ENCODE data around the gene PER1. TPM values are rescaled to one million over a fixed set of nuclear protein-coding genes. Genes with fewer than 3 reads are reported as not detected.

Gene PER1
- polyA plus RNA-seq, 1 donor: 72.6 TPM

DNA sequence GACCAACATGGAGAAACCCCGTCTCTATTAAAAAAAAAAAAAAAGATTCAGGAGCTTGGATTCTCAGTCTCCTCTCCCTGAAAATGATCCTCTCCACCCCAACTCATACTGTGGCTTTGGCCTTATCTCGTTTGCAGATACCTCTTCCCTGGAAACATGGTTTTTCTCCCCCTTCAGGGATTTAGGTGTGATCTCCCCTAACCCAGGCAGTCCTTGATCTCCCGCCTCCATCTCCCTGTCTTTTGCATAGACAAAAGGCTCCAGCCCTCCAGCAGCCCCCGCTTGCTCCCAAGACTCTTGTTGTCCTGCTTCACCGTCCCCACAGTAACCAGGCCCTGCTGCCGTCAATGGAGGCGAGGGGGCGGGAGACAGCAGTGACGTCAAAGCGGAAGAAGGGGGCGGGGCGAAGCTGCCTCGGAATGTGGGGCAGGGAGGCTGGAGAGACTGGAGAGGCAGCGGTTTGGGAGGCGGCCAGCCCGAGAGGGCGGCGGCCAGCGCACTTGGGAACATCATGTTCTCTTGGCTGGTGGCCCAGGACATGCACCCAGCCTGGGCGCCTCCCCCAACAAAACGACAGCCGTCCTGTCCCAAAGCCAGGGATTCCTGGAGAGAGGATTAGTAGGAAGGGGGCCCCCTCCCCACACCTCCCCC, 1.9 kb upstream of the PER1 start:
- peak; percentile 99 for DNase-seq

DNA sequence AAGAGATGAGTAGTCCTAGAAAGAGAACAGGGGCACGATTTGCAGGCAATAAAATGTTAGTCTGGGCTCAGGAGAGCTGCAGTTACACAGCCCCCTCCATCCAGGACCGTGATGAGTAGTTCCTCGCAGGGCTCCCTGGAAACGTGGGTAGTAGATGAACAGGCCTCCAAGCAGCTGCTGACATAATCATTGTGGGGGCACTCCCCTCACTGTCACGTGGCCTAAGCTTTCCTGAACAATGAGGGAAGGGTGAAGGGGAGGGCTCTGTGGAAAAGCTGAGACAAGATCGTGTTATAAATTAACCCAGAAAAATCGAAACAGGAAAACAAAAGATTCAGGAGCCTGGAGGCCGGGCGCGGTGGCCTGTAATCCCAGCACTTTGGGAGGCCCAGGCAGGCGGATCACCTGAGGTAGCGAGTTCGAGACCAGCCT, 1.3 kb upstream of the PER1 start:
- peak; percentile 91 for DNase-seq

DNA sequence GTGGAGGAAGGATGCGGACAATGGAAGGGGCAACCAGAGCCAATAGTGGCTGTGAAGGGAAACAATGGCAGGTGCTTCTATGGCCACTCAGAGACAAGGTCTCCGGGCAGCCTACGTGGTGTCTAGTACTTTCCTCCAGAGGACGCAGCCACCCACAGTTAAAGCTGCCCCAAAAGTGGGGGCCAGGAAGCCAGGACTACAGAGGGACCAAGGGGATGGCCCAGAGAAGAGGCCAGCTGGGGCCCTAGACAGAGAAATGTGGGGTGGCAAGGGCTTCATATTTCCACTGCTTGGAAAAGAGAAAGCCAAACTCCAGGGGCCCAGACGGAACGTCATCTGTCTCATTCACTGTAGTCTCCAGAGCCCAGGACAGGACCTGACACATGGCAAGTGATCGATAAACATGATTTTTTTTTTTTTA, 837 bp upstream of the PER1 start:
- no peak for DNase-seq

DNA sequence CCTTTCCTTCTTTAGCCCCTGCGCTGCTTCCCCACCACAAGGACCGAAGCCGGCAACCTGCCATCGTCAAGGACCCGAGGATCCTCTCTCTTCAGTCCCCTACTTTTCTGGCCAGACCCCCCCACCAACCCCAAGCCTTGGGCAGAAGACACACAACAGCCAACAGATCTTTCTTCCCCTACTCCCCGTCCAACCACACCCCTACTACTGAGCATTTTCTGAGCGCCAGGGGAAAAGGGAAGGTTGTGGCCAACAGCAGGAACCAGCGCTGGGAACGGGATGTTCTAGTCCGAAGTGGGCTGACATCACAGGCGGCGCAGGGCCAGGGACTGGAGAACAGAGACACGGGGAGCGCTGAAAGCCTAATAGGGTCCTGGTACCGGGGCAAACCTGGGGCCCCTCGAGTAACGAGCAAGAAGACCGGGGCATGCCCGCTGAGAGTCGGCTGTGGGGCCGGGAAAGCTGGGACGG, 528 bp downstream of the PER1 start:
- peak; percentile 89 for DNase-seq

DNA sequence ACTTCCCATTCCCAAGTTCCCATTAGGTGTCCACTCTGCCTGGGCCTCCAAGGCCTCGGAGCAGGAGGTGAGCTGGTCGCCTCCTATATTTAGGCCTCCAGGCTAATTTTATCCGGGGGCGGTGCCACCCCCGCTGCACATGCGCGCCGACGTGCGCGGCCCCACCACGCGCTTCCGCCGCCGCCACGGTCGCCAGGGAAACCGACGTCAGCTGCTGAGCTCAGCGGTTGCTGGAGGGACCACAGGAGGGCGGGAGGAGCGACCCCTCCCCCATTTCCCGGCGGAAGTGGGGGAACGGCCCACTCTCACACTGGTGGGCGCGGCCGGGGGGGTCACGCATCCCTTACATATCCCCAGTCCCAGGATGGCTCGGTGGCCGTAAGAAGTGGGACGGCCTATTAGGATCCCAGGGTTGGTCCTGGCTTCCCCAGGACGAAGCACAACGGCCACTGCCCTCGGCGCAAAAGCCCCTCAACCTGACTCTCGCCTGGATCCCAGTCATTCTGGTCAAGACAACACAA, 1.0 kb downstream of the PER1 start:
- DNase-seq: peak; percentile 97

DNA sequence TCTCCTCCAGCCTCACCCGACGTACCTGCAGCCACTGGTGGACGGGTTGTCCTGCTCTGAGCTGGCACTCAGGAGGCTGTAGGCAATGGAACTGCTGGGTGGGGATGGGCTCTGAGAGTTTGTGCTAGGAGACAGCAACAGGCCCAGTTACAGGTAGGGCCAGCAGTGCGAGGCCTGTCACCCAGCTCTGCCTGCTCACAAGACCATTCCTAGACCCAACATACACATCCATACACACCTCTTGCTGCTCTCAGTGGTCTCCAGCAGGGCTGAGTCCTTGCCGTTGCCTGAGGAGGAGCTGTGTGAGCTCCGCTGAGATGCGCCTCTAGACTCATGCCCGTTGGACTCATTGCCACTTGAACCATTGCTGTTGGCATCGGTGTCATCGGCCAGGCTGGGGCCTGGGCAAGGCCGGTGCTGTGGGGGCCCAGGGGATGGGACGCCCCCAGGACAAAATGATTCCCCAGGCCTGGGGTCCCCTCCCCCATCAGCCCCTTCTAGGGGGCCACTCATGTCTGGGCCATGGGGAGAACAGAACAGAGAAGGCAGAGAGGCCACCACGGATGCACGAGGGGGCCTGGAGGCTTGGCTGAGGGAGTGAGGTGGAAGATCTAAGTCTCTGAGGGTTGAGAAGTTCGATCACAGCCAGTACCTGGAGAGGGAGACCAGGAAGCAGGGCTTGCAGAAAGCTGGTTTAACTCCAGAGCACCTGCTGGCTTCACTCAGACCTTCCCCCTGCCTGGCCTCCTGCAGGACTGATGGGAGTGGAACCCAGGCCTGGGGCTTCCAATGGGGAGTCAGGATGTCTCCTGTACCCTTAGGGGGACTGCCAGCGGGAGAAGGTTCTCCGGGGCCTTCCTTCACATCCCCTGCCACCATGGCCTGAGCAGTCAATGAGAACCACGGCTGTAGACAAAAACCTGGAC, 1.7 kb downstream of the PER1 start:
- DNase-seq: no peak

DNA sequence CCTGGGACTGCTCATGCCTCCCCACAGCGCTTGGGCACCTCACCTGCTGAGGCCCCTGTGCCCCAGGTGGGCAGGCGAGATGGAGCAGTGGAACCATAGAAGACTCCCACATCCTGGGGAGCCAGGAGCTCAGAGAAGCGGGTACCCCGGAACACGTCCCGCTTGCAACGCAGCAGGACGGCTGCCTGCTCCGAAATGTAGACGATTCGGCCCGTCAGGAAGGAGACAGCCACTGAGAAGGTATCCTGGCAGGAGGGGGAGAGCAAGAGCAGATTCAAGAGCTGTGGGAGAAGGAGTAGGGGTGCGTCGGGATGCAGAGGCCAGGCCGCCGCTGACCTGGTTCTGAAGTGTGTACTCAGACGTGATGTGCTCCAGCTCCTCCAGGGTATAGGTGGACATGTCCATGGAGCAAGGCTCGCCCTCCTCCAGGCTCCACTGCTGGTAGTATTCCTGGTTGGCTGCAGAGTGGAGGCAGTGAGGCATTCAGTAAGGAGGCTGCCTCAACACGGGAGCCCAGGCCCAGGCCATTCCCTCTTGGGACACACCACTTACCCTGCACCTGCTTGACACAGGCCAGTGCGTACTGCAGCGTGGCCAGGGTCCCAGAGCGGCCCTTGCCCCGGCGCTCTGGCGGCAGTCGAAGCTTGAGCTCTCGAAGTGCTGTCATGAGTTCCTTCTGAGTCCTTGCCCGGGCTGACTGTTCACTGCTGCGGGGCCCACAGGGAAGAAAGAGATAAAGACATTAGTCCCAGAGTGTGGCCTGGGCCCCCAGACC, 2.6 kb downstream of the PER1 start:
- DNase-seq: no peak

DNA sequence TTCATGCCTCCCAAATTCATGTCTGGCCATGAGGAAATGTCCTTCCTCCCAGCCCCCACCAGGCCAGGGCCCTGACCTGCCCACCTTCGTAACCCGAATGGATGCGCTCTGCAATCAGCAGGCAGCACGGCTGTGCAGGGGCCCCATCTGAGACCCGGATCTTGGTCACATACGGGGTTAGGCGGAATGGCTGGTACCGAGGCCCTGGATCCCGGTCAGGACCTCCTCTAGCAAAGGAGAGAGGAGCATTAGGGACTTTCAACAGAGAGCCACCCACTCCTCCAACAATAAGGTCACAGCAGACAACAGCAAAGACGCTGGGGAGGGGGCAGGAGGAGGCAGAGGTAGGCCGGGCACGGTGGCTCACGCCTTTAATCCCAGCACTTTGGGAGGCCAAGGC, 3.6 kb downstream of the PER1 start:
- no peak for DNase-seq

DNA sequence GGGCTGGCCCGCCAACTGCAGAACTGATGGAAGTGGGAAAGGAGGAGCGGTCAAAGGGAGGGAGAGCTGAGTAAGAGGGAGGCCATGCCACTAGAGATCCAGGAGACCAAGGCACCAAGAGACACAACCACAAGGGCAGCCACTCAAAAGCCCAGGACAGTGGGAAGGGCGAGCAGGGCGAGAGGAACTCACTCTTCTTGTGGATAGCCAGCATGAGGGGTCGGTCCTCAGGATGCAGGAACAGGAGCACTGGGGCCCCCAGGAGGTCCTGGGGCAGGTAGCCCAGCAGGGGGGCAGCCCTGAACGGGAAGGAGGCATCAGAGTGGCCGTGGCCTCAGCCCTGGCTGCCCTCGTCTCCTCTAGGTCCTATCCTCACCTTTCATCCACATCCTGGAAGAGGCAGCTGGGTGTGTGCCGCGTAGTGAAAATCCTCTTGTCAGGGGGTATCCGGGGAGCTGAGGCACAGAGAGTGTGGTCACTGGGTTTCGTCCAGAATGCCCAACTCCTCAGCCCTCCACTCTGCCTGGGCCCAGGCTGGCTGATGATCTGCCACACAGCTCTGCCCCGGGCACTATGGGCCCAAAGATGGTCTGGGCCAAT, 4.3 kb downstream of the PER1 start:
- no peak for DNase-seq

DNA sequence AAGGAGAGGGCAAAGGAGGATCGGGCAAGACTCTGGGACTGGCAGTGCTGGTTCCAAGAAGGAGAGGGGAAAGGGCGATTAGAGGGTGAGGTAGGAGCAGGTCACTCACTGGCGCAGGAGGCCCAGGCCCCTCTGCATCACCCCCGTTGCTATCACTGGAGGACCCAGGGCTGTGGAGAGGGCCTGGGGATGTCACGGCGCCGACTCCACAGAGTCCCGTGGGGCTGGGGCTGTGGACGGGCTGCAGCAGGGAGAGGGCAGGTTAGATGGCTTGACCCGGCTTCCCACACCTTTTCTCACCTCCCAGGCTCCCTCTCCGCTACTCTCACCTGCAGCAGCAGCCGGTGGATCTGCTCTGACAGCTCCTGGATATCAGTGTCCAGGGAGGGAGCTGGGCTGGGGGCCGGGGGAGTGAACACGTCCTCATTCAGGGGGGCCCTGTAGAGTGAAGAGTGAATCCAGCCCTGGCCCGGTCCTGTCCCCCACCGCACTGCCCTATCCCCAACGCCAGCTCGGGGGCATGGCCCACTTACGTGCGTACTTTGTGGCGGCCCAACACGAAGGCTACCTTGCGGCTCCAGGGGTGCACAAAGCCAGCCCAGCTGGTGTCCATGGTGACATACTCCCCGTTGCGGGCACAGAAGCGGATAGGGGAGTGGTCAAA, 4.9 kb downstream of the PER1 start:
- DNase-seq: no peak

DNA sequence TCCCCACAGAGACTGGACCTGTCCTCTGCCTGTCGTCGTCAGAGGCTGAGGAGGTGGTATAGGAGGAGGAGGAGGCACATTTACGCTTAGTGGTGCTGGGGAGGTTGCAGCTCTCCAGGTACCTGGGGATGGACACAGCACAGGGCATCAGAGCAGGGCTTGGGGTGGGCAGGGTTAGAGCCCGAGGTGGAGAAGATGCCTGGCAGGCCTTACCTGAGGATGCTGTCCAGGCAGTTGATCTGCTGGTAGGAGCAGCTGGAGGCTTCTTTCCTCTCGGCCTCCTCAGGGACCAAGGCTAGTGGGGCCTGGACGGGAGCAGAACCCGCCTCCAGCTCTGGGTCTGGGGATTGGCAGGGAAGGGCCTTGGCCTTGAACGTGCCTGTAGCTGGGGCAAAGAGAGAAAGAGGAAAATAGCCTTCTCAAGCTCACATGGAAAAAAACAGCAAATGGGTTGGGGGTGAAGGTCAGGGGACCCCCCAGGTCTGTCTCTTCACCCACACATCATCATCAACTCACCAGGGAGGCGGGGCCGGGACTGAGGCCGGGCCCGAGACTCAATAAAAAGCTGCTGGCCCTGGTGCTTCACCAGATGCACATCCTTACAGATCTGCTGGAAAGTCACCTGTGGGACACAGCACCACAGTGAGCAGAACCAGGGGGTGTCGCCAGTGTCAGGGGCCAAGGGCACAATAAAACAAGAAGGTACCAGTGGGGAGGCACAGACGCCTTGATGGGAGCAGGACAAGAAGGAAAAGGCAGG, 5.6 kb downstream of the PER1 start:
- no peak for DNase-seq

DNA sequence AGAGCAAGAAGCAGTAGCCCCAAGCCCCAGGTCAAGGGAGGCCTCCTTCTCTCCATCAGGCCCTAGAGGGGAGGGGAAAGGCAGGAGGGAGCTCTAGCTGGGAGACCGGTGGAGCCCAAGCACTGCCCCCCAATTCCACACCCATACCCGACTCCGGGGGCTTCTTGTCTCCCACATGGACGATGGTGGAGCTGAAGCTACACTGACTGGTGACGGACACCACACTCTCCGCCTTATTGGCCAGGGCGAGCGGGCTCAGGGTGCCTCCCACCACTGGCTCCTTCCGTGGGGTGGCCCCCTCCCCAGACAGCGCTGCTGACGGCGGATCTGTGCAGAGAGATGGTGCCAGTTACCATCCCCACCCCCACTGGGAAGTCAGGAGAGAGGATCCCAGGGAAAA, 6.4 kb downstream of the PER1 start:
- no peak for DNase-seq

DNA sequence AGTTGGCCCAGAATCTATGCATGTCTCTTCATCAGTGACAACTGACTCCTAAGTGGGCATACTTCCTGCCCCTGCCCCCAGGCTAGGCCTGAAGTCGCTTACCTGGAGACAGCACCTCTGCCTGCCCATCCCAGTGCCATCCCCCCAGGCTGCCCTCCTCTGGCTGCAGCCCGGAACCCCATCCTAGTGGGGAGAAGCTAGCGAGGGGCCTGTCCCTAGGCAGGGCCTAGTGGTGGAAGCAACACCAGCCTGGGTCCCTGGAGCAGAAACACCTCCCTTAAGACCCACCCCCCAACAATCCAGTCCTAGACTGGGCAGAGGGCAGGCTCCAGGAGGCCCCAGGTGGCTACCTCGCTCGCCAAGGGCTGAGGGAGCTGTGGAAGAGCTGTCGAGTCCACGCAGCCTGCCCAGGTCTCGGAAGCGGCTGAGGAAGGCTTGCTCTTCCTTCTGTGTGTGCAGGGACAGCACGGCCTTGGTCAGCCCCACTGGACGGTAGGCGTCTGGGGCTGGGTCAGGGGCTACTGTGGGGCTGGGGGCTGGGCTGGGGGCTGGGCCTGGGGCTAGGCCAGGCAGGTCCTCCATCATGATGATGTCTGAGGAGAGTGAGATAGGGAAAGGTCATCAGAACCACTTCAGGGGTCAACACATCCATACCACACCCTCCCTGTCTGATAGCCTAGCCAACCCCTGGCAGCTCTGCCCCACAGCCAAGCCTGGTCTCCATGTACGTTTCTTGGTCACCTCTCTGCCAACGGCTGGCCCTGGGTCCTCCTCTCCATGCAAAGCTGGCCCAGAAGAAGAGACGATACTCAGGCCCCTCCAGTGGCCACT, 7.6 kb downstream of the PER1 start:
- no peak for DNase-seq

DNA sequence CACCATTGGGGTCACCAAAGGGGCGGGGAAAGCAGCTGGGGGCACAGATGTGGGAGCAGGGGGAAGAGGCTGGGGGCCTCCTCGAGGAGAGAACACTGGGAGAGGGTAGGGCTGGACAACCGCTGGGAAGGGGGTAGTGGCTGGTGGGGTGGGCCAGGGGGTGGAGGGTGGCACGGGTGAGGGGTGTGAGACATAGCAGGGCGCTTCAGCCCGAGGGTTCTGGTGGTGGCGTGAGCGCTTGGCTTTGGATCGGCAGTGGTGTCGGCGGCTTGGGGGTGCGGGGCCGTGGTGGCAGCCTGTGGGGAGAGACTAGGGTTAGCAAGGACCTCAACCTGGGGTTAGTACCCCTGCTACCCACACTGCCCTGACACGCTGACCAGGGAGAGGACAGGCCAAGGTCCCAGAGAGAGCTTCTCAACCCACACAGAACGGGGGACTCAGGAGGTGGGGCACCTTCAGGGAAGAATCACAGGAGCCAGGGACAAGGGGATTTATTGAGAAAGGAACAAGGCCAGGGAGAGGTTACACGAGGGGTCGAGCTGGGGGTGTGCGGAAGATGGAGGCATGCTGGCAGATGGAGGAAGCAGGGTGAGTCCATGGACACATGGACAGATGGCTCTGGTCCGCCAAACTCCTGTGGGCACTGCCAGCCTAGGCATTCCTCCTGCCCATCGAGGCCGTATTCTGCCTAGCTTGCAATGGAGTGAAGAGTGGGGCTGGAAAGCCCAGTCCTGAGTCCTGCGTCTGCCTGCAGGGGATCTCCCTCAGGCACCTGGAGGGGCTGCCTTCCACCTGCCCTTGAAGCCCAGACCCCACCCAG, 8.4 kb downstream of the PER1 start:
- no peak for DNase-seq

DNA sequence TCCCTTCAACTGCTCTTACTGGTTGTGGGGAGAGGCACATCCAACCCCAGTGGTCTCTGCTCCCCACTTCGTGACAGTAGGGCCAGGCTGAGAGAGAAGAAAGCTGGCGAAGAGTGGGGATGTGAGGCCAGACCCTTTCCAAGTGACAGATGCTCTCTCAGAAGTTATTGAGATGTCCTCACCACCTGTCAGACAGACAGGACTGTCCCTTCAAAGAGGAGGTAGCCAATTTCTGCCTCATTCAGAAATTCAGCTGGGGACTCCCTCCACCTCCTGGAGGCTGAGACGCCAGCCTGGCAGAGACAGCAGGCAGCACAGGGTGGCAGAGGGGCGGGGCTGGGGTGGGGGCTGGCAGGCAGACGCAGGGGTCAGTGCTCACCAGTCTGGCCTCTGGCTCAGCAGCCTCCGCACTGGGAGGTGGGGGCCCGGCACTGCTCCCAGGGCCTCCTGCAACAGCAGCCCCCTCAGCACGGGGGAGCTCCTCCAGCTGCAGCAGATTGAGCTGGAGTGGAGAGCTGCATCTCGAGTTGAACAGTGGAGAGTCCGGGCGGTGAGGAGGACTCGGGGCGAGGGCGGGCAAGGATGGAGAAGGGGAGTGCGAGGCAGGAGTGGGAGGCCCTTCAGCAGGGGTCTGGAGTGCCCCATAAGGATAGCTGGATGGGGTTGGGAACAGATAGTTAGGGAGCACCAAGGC, 9.2 kb downstream of the PER1 start:
- DNase-seq: no peak

DNA sequence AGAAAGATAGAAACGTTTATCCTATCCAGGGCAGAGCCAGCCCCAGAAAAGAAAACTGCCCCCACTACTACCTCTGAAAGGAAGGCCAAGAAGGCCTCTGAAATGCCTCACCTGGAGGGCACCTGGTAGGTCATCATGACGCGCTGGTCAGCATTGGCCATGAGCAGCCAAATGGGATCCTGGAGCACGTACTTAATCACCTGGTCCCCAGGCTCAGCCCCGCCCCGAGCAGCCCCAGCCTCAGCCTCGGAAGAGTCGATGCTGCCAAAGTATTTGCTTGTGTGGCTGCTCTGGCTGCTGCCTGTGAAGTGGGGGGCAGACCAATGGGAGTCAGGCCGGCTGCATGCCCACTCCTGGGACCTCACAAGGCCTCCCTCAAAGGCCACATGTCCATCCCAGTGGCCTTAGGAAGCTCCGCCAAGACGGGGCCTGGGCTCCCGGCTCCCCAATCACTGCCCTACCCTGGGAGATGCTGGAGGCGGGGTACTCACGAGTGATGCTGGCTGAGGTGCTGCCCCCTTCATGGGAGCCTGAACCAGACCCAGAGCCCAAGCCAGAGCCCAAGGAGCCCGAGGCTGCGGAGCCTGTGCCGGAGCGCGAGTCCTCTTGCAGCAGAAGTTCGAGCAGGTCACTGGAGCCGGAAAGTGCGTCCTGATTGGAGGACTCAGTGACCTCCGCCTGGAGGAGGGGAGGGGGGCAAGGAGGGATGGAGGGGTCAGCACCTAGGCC, 9.9 kb downstream of the PER1 start:
- DNase-seq: no peak

DNA sequence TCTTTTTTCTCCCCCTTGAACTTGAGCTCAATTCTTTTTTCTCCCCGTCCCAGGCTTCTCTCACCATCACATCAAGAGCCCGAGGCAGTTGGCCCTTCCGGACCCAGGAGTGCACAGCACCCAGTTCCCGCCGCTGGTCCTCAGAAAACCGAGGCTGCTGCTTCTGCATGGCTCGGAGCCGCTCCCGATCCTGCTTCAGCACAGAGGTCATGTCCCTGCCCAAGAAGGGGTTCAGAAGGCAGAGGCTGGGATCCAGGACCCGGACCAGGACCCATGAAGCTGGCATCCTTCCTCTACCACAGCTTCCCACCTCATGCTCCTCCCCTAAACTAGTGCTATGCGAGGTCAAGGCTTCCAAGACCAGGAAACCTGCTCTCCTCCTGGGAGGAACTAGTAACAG, 10.5 kb downstream of the PER1 start:
- DNase-seq: no peak

DNA sequence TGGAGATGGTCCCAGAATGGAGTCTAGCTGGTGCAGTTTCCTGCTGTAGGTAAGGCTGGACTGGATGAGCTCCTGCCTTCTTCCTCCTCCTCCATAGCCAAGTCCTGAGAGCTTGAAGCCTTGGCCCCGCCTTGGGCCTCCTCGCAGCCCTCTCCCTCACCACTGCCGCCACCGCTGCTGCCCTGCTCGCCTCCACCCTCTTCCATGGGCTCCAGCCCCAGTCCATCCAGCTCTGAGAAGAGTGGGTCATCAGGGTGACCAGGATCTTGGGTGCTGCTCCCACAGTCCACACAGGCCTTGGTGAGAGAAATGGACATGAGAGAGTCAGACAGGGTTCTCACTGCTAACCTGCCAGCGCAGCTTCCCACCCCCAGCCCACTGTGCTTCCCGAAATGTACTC, 11.2 kb downstream of the PER1 start:
- no peak for DNase-seq
